GM21786 (cell line): Measurements from ENCODE around the gene SLC7A6OS.

Source experiments
- ATAC-seq: cut with Tn5 transposase; IDR thresholded peaks from one replicate; pipeline ENCODE4 v1.9.1; 2021; ENCODE audit not compliant: unreplicated experiment

The SLC7A6OS gene

DNA sequence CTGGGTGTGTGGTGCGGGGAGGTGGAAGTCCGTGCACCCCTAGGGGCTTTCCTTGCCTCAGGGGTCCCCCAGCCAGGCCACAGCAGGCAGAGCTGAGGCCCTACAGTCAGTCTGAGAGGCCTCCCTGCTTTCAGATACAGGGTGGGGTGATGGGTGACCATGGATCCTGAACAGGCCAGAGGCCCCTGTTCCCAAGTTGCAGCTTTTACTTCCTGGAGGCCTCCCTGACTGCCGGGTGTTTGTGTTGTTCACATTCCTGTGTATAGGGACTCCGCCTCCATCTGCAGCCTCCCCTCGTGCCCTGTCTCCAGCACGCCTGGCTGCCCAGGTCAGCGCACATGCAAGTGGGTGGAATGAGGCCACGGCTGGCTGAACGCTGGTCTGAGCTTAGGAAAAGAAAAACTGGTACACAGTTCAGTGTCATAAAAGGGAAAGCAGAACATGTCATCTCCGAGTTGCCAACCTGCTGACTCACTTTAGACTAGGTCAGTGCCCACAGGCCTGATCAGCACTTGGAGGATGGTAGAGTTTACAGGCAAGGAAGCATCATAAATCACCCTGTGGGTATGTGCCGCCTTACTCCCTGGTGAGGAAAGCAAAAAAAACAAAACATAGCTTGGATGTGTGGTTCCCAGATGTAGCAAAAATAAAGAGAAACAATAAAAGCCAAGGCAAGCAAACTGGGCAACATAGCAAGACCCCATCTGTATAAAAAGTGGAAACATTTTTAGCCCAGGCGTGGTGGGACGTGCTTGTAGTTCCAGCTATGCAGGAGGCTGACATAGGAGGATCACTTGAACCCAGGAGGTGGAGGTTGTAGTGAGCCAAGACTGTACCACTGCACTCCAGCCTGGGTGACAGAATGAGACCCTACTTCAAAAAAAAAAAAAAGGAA, 52.6 kb downstream of the SLC7A6OS start:
- ATAC-seq = peak; percentile 38

DNA sequence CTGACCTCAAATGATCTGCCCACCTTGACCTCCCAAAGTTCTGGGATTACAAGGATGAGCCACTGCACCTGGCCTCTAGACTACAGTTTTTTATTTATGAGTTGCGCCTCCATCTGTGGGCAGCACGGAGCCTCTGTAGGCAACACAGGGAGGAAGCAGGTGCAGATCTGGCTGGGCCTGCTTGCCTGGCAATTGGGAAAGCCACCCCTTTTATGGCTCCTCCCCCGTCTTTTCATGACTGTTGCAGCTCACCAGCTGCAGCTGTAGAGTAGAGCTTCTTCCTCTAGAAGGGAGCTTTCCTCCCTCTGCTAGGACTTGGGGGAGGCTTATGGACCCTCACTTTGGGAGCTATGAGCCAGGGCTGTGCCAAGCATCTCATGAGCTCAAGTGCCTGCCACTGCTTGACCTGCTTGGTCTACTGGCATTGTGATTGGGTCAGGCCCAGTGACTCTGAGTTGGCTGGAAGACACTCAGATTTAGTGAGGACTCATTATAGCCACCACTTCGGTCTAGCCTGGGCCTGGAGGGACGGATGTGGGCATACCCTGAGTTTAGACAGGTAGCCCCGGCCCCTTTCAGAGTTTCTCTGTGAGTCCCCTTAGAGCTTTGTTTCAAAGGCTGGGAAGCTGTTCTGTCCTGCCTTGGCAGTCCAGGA, 53.4 kb downstream of the SLC7A6OS start:
- ATAC-seq = peak; percentile 61

DNA sequence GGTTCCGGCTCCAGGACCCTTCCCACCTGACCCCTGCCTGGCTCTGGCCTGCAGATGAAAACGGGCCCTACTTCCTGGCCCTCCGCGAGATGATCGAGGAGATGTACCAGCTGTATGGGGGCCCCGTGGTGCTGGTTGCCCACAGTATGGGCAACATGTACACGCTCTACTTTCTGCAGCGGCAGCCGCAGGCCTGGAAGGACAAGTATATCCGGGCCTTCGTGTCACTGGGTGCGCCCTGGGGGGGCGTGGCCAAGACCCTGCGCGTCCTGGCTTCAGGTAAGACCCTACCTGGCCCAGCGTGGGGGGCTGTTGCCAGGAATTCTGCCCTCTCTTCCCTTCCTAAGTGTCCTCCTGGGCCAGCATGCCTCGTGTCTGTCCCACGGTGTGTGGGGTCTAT, 55.0 kb downstream of the SLC7A6OS start:
- ATAC-seq = no peak

DNA sequence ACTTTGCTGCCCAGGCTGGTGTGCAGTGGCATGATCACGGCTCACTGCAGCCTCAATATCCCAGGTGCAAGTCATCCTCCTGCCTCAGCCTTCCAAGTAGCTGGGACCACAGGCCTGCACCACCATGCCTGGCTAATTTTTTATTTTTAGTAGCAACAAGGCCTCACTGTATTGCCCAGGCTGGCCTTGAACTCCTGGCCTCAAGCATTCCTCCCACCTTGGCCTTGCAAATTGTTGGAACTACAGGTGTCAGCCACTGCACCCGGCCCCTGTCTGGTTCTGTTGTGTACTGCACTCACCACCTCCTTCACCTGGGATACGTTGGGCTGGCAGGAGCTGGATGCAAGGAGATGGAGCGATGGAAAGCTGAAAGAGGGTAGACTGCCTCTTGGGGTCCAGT, 57.0 kb downstream of the SLC7A6OS start:
- no peak for ATAC-seq

DNA sequence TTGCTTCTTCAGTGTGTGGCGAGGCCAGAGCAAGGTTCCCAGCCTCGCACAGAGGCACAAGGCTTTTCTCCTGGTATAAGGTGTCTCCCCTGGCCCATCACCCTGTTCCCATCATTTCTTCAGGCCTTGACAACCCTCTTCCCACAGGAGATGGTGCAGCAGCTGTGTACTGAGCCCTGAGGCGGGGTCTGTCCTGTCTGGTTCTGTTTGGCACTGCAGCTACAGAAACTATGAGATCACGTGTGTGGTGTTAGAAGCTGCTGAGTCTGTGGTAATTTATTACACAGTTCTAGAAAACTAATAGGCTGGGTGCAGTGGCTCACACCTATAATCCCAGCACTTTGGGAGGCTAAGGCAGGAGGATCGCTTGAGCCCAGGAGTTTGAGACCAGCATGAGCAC, 58.4 kb downstream of the SLC7A6OS start:
- no peak for ATAC-seq

DNA sequence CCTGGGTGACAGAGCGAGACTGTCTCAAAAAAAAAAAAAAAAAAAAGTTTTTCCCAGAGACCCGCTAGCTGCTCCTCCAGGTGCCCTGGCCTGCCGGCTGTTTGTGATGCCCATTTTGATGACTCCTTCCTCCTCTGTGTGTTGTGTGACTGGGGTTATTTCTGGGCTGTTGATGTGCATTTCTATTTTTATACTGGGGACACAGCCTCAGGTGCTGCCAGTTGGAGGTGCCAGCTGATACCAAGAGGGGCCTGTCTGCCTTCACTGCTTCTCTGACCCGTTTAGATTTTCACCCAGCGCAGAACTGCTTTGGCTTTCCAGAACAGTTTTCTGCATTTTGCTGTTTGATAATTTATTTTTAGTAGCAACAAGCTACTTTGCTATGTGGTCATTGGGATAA, 58.9 kb downstream of the SLC7A6OS start:
- ATAC-seq = no peak

DNA sequence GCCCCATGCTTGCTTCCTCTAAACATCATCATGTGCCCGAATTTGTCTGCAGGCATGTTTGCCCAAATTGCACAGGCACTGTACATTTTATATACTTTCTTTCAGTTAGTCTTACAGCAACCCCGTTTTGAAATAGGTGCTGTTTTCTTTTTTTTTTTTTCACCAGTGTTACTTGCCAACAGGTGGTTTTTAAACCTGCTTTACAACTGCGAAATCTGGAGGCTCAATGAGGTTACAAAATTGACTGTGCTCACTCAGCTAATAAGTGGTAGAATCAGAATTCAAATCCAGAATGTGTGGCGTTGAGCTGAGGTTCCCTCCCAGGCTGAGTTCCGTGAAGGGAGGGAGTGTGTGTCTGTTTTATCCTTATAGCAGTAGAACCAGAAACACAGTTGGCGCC, 59.8 kb downstream of the SLC7A6OS start:
- no peak for ATAC-seq

DNA sequence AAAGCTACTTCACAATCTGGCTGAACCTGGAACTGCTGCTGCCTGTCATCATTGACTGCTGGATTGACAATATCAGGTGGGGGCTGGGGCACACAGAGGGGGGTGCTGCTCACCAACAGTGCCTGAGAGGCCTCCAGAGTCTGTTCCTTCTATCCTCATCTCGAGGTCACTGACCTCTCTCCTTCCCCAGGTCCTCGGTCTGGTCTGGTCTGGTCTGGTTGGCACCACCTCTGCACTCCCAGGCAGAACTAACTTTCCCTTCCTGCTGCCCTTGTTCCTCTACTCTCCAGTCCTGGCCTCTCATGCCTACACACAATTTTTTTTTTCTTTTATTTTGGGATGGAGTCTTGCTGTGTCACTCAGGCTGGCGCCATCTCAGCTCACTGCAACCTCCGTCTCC, 61.4 kb downstream of the SLC7A6OS start:
- ATAC-seq = no peak
